DOHH2 (cell line): ENCODE data around the gene CDKAL1.

ENCODE experiments used
- H3F3A ChIP-seq: fragments of 200-600 bp; sonication (generic), shearing (Covaris generic); 2 replicates; pipeline ENCODE4 v1.6.0; 2016; ENCODE audit warnings: antibody characterized with exemption, mild to moderate bottlenecking; ENCODE audit not compliant: control insufficient read depth, insufficient read depth
- H3K27ac ChIP-seq: fragments of 200-600 bp; sonication (generic); 2 replicates; pipeline ENCODE4 v1.5.1; 2014; ENCODE audit warnings: low read depth, mild to moderate bottlenecking, low read length, moderate library complexity
- H3K27me3 ChIP-seq: fragments of 200-600 bp; sonication (generic); 2 replicates; pipeline ENCODE4 v1.6.1; 2014; ENCODE audit warnings: mild to moderate bottlenecking, low read length, mixed read lengths; ENCODE audit not compliant: control insufficient read depth
- H3K36me3 ChIP-seq: fragments of 200-600 bp; sonication (generic); 2 replicates; pipeline ENCODE4 v1.6.1; 2014; ENCODE audit warnings: mild to moderate bottlenecking, low read length, moderate library complexity, mixed read lengths; ENCODE audit not compliant: control insufficient read depth
- H3K4me1 ChIP-seq: fragments of 200-600 bp; sonication (generic); 2 replicates; pipeline ENCODE4 v1.6.1; 2014; ENCODE audit warnings: mild to moderate bottlenecking, low read length, mixed read lengths; ENCODE audit not compliant: control insufficient read depth
- H3K4me2 ChIP-seq: fragments of 200-600 bp; sonication (generic); 2 replicates; pipeline ENCODE4 v1.6.0; 2014; ENCODE audit warnings: mild to moderate bottlenecking, low read length, moderate library complexity
- H3K4me3 ChIP-seq: fragments of 200-600 bp; sonication (generic); 2 replicates; pipeline ENCODE4 v1.5.1; 2014; ENCODE audit warnings: mild to moderate bottlenecking, low read length, mixed read lengths
- H3K79me2 ChIP-seq: fragments of 200-600 bp; sonication (generic); 2 replicates; pipeline ENCODE4 v1.6.1; 2014; ENCODE audit warnings: mild to moderate bottlenecking, low read length, mixed read lengths; ENCODE audit not compliant: control insufficient read depth
- H3K9me2 ChIP-seq: fragments of 200-600 bp; sonication (generic); replicated peaks from 2 replicates; pipeline ENCODE4 v1.6.1; 2014; ENCODE audit warnings: mild to moderate bottlenecking, low read length, mixed read lengths; ENCODE audit not compliant: control insufficient read depth
- H3K9me3 ChIP-seq: fragments of 200-600 bp; sonication (generic); 2 replicates; pipeline ENCODE4 v1.6.1; 2014; ENCODE audit warnings: antibody characterized with exemption, low read length, mixed read lengths; ENCODE audit not compliant: control insufficient read depth, insufficient read depth
- H4K20me1 ChIP-seq: fragments of 200-600 bp; sonication (generic); 2 replicates; pipeline ENCODE4 v1.6.0; 2014; ENCODE audit warnings: low read depth, mild to moderate bottlenecking, antibody characterized with exemption, low read length, moderate library complexity; ENCODE audit not compliant: control insufficient read depth, insufficient read depth
- CTCF ChIP-seq: fragments of 200-600 bp; sonication (generic); IDR thresholded peaks from one replicate; pipeline ENCODE4 v1.5.1; 2014; ENCODE audit warnings: antibody characterized with exemption, mild to moderate bottlenecking, low read depth, low read length; ENCODE audit not compliant: poor library complexity, severe bottlenecking
- EZH2phosphoT487 ChIP-seq: fragments of 200-600 bp; sonication (generic); IDR thresholded peaks from 2 replicates; pipeline ENCODE4 v1.6.1; 2017; ENCODE audit warnings: borderline replicate concordance, mild to moderate bottlenecking, antibody characterized with exemption, low read length, moderate library complexity, mixed read lengths

The CDKAL1 gene

GRCh38 chr6:20652299-20653084, 118.2 kb downstream of the CDKAL1 start:
- Histone ChIP-seq H3K27ac (no peak overlapping the region), H3K36me3 (peaks cover 3% of the 10 kb centered on the region; the same call in 1 of the 2 replicates), H3K4me1 (no peaks in the 10 kb centered on the region), H3K4me2 (no peak overlapping the region), H3K9me3 (no peaks in the 10 kb centered on the region), H3F3A (no peaks in the 10 kb centered on the region), H3K79me2 (peaks cover 2% of the 10 kb centered on the region; the same call in 1 of the 2 replicates), H4K20me1 (no peaks in the 10 kb centered on the region), H3K4me3 (no peak overlapping the region), H3K27me3 (no peaks in the 10 kb centered on the region), H3K9me2 (no peaks in the 10 kb centered on the region)
- TF ChIP-seq EZH2phosphoT487 (no peak), CTCF (no peak)

- TF ChIP-seq CTCF (no peak), EZH2phosphoT487 (no peak)
- Histone ChIP-seq H3K9me3 (no peaks in the 10 kb centered on the region), H3K4me3 (no peak overlapping the region), H3F3A (no peaks in the 10 kb centered on the region), H3K79me2 (peaks cover 2% of the 10 kb centered on the region; the same call in 1 of the 2 replicates), H3K27ac (no peak overlapping the region), H3K9me2 (no peaks in the 10 kb centered on the region), H4K20me1 (no peaks in the 10 kb centered on the region), H3K4me2 (no peak overlapping the region), H3K4me1 (no peaks in the 10 kb centered on the region), H3K27me3 (no peaks in the 10 kb centered on the region), H3K36me3 (peaks cover 3% of the 10 kb centered on the region; the same call in 1 of the 2 replicates)
Measured at GRCh38 chr6:20653085-20653479, 118.8 kb downstream of the CDKAL1 start.

- Histone ChIP-seq H3K9me3 (no peaks in the 10 kb centered on the region), H3K36me3 (peaks cover 3% of the 10 kb centered on the region; the same call in 1 of the 2 replicates), H4K20me1 (no peaks in the 10 kb centered on the region), H3K4me2 (no peak overlapping the region), H3F3A (no peaks in the 10 kb centered on the region), H3K27ac (no peak overlapping the region), H3K27me3 (no peaks in the 10 kb centered on the region), H3K4me3 (no peak overlapping the region), H3K4me1 (peaks cover 6% of the 10 kb centered on the region), H3K9me2 (no peaks in the 10 kb centered on the region), H3K79me2 (peaks cover 2% of the 10 kb centered on the region; the same call in 1 of the 2 replicates)
- no peak for TF ChIP-seq EZH2phosphoT487
- no peak for TF ChIP-seq CTCF
Measured at GRCh38 chr6:20655317-20655716, 121.1 kb downstream of the CDKAL1 start.
